COLO668 (cell line): Measurements from ENCODE around the gene CNGA2.

Source experiments
- DNase-seq: peaks from one replicate; lab custom pipeline; 2025; ENCODE audit not compliant: unreplicated experiment; lab: John Stamatoyannopoulos, UW

CNGA2 gene

GRCh38 chrX:151711787-151712186, 22.8 kb upstream of the CNGA2 start:
- no peak for DNase-seq

- DNase-seq, result no peak
Measured at GRCh38 chrX:151712253-151712652, 22.3 kb upstream of the CNGA2 start.

GRCh38 chrX:151713849-151714248, 20.7 kb upstream of the CNGA2 start:
- peak; percentile 27 for DNase-seq

- DNase-seq, result no peak
Measured at GRCh38 chrX:151714362-151714761, 20.2 kb upstream of the CNGA2 start.

GRCh38 chrX:151715752-151716151, 18.8 kb upstream of the CNGA2 start, which contains the start of gene FATE1:
FATE1 (plus strand) TSS chrX:151716035; CDS start chrX:151716120, 85 bp downstream.
- DNase-seq, result no peak

- peak; percentile 49 for DNase-seq
Measured at GRCh38 chrX:151722241-151722846, 12.2 kb upstream of the CNGA2 start.

GRCh38 chrX:151723156-151723760, 11.3 kb upstream of the CNGA2 start:
- DNase-seq, result no peak

- DNase-seq, result no peak
Measured at GRCh38 chrX:151724563-151725337, 9.8 kb upstream of the CNGA2 start.

- no peak for DNase-seq
Measured at GRCh38 chrX:151725338-151725614, 9.3 kb upstream of the CNGA2 start.

- no peak for DNase-seq
Measured at GRCh38 chrX:151726751-151727150, 7.8 kb upstream of the CNGA2 start.

- no peak for DNase-seq
Measured at GRCh38 chrX:151727346-151727745, 7.2 kb upstream of the CNGA2 start.

- DNase-seq, result no peak
Measured at GRCh38 chrX:151729056-151729725, 5.4 kb upstream of the CNGA2 start.

GRCh38 chrX:151735219-151735618, 673 bp downstream of the CNGA2 start:
- DNase-seq, result no peak

GRCh38 chrX:151736685-151737084, 2.1 kb downstream of the CNGA2 start:
- no peak for DNase-seq

- no peak for DNase-seq
Measured at GRCh38 chrX:151737494-151737893, 2.9 kb downstream of the CNGA2 start.

GRCh38 chrX:151738751-151739150, 4.2 kb downstream of the CNGA2 start:
- DNase-seq, result no peak

GRCh38 chrX:151741606-151742005, 7.1 kb downstream of the CNGA2 start:
- DNase-seq, result no peak

- DNase-seq, result no peak
Measured at GRCh38 chrX:151742311-151742710, 7.8 kb downstream of the CNGA2 start.

GRCh38 chrX:151743651-151744470, 9.3 kb downstream of the CNGA2 start:
- no peak for DNase-seq

GRCh38 chrX:151745651-151746050, 11.1 kb downstream of the CNGA2 start:
- DNase-seq, result no peak

- DNase-seq, result no peak
Measured at GRCh38 chrX:151746502-151746901, 12.0 kb downstream of the CNGA2 start.
